SK-N-SH (cell line): ENCODE results near the gene RECK. TPM values are rescaled to one million over a fixed set of nuclear protein-coding genes. Genes with fewer than 3 reads are reported as not detected.

Source experiments
- CTCF ChIA-PET: fragments of 300-600, 350-600 bp; formaldehyde crosslinking; extraction: SDS; loops from one replicate; lab custom pipeline; 2021; lab: Yijun Ruan, JAX
- POLR2A ChIA-PET: fragments of 350-600 bp; sonication (Branson Sonifier 250); formaldehyde crosslinking; extraction: SDS; loops from one replicate; lab custom pipeline; 2020; ENCODE audit warnings: antibody characterized with exemption, inconsistent platforms; lab: Yijun Ruan, JAX
- DNase-seq: peaks from one replicate; pipeline ENCODE4 v3.0.0; 2012
- H2AFZ ChIP-seq: fragments of 200-600 bp; sonication (generic); 2 replicates; pipeline ENCODE4 v1.8.1; 2016; ENCODE audit warnings: antibody characterized with exemption, mild to moderate bottlenecking, low read depth
- H3F3A ChIP-seq: fragments of 200-600 bp; sonication (generic); replicated peaks from 2 replicates; pipeline ENCODE3; 2016; ENCODE audit warnings: antibody characterized with exemption, mild to moderate bottlenecking; ENCODE audit not compliant: insufficient read depth
- H3K27ac ChIP-seq, 2 experiments: fragments of 200-500 bp in 1 of 2; fragments of 200-600 bp in 1 of 2; sonication (Bioruptor generic) in 1 of 2; sonication (generic), shearing (Covaris generic) in 1 of 2; 2 replicates each; pipeline versions ENCODE4 v1.5.1 to v1.6.1; 2014 to 2016; ENCODE audit warnings: low read depth in 2 of 2, inconsistent platforms in 1 of 2, low read length in 1 of 2, mild to moderate bottlenecking in 1 of 2, mixed read lengths in 1 of 2
- H3K27me3 ChIP-seq: fragments of 200-600 bp; sonication (generic), shearing (Covaris generic); 2 replicates; pipeline ENCODE4 v1.6.1; 2016; ENCODE audit warnings: mixed run types; ENCODE audit not compliant: insufficient read depth
- H3K36me3 ChIP-seq, 2 experiments: fragments of 200-500 bp in 1 of 2; fragments of 200-600 bp in 1 of 2; sonication (Bioruptor generic) in 1 of 2; sonication (generic) in 1 of 2; replicated peaks in 1 of 2; 2 replicates each; pipeline versions ENCODE3 to v1.5.1; 2014 to 2016; ENCODE audit warnings: low read length in 1 of 2, mild to moderate bottlenecking in 1 of 2; ENCODE audit not compliant: insufficient read depth in 2 of 2, control insufficient read depth in 1 of 2
- H3K4me1 ChIP-seq, 2 experiments: fragments of 200-500 bp in 1 of 2; fragments of 200-600 bp in 1 of 2; sonication (Bioruptor generic) in 1 of 2; sonication (generic), shearing (Covaris generic) in 1 of 2; 2 replicates each; pipeline versions ENCODE4 v1.5.1 to v1.6.1; 2014 to 2016; ENCODE audit warnings: low read depth in 1 of 2, low read length in 1 of 2, mixed run types in 1 of 2; ENCODE audit not compliant: insufficient read depth in 2 of 2, control insufficient read depth in 1 of 2
- H3K4me2 ChIP-seq: fragments of 200-600 bp; sonication (generic), shearing (Covaris generic); 2 replicates; pipeline ENCODE4 v1.6.1; 2017; ENCODE audit warnings: mixed run types
- H3K4me3 ChIP-seq, 2 experiments: fragments of 200-500 bp in 1 of 2; fragments of 200-600 bp in 1 of 2; sonication (Bioruptor generic) in 1 of 2; sonication (generic), shearing (Covaris generic) in 1 of 2; 2 replicates each; pipeline versions ENCODE4 v1.5.1 to v1.8.1; 2014 to 2016; ENCODE audit warnings: low read depth in 2 of 2, inconsistent platforms in 1 of 2, low read length in 1 of 2, mild to moderate bottlenecking in 1 of 2, mixed read lengths in 1 of 2, moderate library complexity in 1 of 2
- H3K79me2 ChIP-seq: fragments of 200-600 bp; sonication (generic); 2 replicates; pipeline ENCODE4 v1.8.1; 2017; ENCODE audit warnings: mild to moderate bottlenecking; ENCODE audit not compliant: insufficient read depth
- H3K9ac ChIP-seq: fragments of 200-600 bp; sonication (generic); 2 replicates; pipeline ENCODE4 v1.6.1; 2017; ENCODE audit warnings: mixed run types
- H3K9me2 ChIP-seq: fragments of 200-600 bp; sonication (generic); 2 replicates; pipeline ENCODE4 v1.6.1; 2017; ENCODE audit warnings: mixed run types
- H3K9me3 ChIP-seq: fragments of 200-600 bp; sonication (generic); 2 replicates; pipeline ENCODE4 v1.6.1; 2017; ENCODE audit warnings: mixed run types, mild to moderate bottlenecking, moderate library complexity
- H4K20me1 ChIP-seq: fragments of 200-600 bp; sonication (generic); 2 replicates; pipeline ENCODE4 v1.6.1; 2017; ENCODE audit warnings: mild to moderate bottlenecking, mixed run types; ENCODE audit not compliant: insufficient read depth
- FOSL2 ChIP-seq: IDR thresholded peaks from 2 replicates; pipeline ENCODE4 v1.4.0; 2012; ENCODE audit warnings: low read depth, mild to moderate bottlenecking, moderate library complexity, borderline replicate concordance
- REST ChIP-seq: IDR thresholded peaks from 2 replicates; pipeline ENCODE4 v1.6.1; 2012; ENCODE audit warnings: mild to moderate bottlenecking, low read depth, low read length, moderate library complexity
- TAF1 ChIP-seq: IDR thresholded peaks from 2 replicates; pipeline ENCODE4 v1.6.1; 2012; ENCODE audit warnings: low read depth, mild to moderate bottlenecking, low read length, moderate library complexity, borderline replicate concordance
- TCF12 ChIP-seq: IDR thresholded peaks from 2 replicates; pipeline ENCODE4 v1.4.0; 2012
- WGBS: methylation state at CpG from one replicate; pipeline ENCODE4 v1.1.6; 2017; ENCODE audit warnings: low lambda C conversion rate; 5-methylcytosine and 5-hydroxymethylcytosine counted together
- polyA plus RNA-seq, 3 experiments: library from polyadenylated mRNA; depleted of rRNA; stranded (reverse); fragments of >200 nt; gene quantifications; 2 replicates each; pipeline ENCODE4 v1.2.3, GENCODE V29; 2012

The RECK gene
- polyA plus RNA-seq, 1 of the 3 experiments (the other 2 are of a cell fraction), result 22.8 TPM

GRCh38 chr9:36136894-36137391 lies 100.2 kb downstream of the RECK start:
- Histone ChIP-seq H3K36me3 (no peaks in the 10 kb centered on the region), H3K4me1 (peaks cover 0 to 21% of the 10 kb centered on the region in 2 experiments; a peak in 3 of 4 replicates), H3K27ac (no peak overlapping the region; a peak in 1 of 4 replicates), H4K20me1 (peaks cover 8% of the 10 kb centered on the region), H3K9me3 (no peaks in the 10 kb centered on the region), H3K9me2 (no peaks in the 10 kb centered on the region), H3K79me2 (peaks cover 41% of the 10 kb centered on the region), H3K4me2 (peak overlapping the region; percentile 98), H2AFZ (peak overlapping the region; percentile 84), H3K9ac (peak overlapping the region; percentile 79), H3K4me3 (peak overlapping the region; percentile 67 to 83), H3K27me3 (no peaks in the 10 kb centered on the region), H3F3A (no peaks in the 10 kb centered on the region)
- WGBS, result 4% methylated on average over 15 of the region's 40 CpGs
- peak; percentile 58 for DNase-seq
- CTCF ChIA-PET, result interaction anchor here (0.6 to 8.1 kb wide), 14 partner anchors 11 to 230 kb away, joined by 3 to 113 read pairs (median 4); partner anchors contain the start of genes CCIN and CLTA
- POLR2A ChIA-PET, result interaction anchor here (2.2 to 2.9 kb wide), 2 partner anchors 12 to 27 kb away, joined by 10 to 12 read pairs; no protein-coding TSS in a partner anchor
- TF ChIP-seq TCF12 (no peak), TAF1 (0 out of 2 replicates have a peak, but pooled peaks have one; percentile 0)

DNA sequence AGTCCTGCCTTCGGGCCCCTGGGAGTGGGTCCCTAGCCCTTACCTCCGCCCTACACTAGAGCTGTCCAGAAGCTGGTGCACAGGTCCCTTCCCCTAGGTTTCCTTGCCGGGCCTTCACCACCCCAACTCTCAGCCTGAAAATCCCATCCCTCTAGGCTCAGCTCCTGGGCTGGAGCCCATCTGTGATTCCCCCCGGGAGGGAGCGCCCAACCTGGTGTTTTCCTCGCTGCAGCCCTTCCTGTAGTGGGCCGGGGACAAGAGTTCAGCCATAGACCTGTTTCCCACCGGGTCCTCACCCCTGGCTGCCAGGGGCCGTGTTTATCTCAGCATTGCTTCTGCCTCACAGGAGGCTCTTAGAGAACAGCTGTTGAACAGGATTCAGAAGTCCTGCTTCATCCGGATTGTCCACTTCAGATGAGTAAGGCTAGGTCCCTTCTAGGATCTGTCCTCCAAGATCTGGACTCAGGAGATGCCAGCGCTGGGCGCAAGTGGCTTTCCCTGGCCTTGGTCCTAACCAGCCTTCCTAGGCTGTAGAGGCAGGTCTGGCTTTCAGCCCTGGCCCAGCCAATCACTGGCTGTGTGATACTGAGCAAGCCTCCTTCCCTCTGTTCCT lies 100.8 kb downstream of the RECK start:
- DNase-seq, result peak; percentile 55
- WGBS, result 42% methylated on average over 8 of the region's 12 CpGs
- Histone ChIP-seq H3K4me1 (peaks cover 0 to 21% of the 10 kb centered on the region in 2 experiments; a peak in 3 of 4 replicates), H3K4me3 (peak overlapping the region; percentile 67 to 83), H3K27me3 (no peaks in the 10 kb centered on the region), H3F3A (no peaks in the 10 kb centered on the region), H3K9me2 (no peaks in the 10 kb centered on the region), H3K79me2 (peaks cover 46% of the 10 kb centered on the region), H2AFZ (peak overlapping the region; percentile 84; the same call in 1 of the 2 replicates), H3K27ac (no peak overlapping the region), H3K9ac (peak overlapping the region; percentile 79), H3K36me3 (no peaks in the 10 kb centered on the region), H3K4me2 (peak overlapping the region; percentile 98), H3K9me3 (no peaks in the 10 kb centered on the region), H4K20me1 (peaks cover 8% of the 10 kb centered on the region)
- POLR2A ChIA-PET, result interaction anchor here (2.2 to 2.9 kb wide), 2 partner anchors 11 to 26 kb away, joined by 10 to 12 read pairs; no protein-coding TSS in a partner anchor
- TF ChIP-seq FOSL2, result no peak
- peak; percentile 69 for TF ChIP-seq REST
- CTCF ChIA-PET, result interaction anchor here (0.8 to 8.1 kb wide), 10 partner anchors 10 to 231 kb away, joined by 3 to 113 read pairs (median 4); partner anchors contain the start of genes CCIN and CLTA
